HepG2 (cell line): ENCODE data around the gene GPR139. TPM values are rescaled to one million over a fixed set of nuclear protein-coding genes. Genes with fewer than 3 reads are reported as not detected.

ENCODE experiments used
- BCL6 ChIP-seq: IDR thresholded peaks from 2 replicates; pipeline ENCODE4 v1.6.1; 2016; ENCODE audit warnings: missing genetic modification reagents, missing compliant biosample characterization
- CREB3 ChIP-seq: sonication (generic); formaldehyde crosslinking; IDR thresholded peaks from 2 replicates; pipeline ENCODE4 v1.5.0; 2020; ENCODE audit warnings: missing genetic modification reagents
- ELF4 ChIP-seq: sonication (generic); formaldehyde crosslinking; IDR thresholded peaks from 2 replicates; pipeline ENCODE4 v1.5.0; 2020; ENCODE audit warnings: missing genetic modification reagents, mild to moderate bottlenecking, moderate library complexity, borderline replicate concordance
- GATAD1 ChIP-seq: IDR thresholded peaks from 2 replicates; pipeline ENCODE4 v1.6.1; 2016; ENCODE audit warnings: missing genetic modification reagents, missing compliant biosample characterization
- HNRNPL ChIP-seq: fragments of 200-400 bp; formaldehyde crosslinking; IDR thresholded peaks from 2 replicates; pipeline ENCODE4 v1.6.1; 2017; ENCODE audit warnings: mild to moderate bottlenecking, low read depth, low read length
- HOXA5 ChIP-seq: sonication (generic); formaldehyde crosslinking; IDR thresholded peaks from 2 replicates; pipeline ENCODE4 v1.4.0; 2020; ENCODE audit warnings: missing genetic modification reagents
- JDP2 ChIP-seq: sonication (generic); formaldehyde crosslinking; IDR thresholded peaks from 2 replicates; pipeline ENCODE4 v1.8.1; 2022; ENCODE audit warnings: missing genetic modification reagents, borderline replicate concordance
- KLF11 ChIP-seq: IDR thresholded peaks from 2 replicates; pipeline ENCODE4 v1.6.1; 2016; ENCODE audit warnings: missing compliant biosample characterization
- KLF6 ChIP-seq: IDR thresholded peaks from 2 replicates; pipeline ENCODE4 v1.8.0; 2016; ENCODE audit warnings: missing biosample characterization, missing genetic modification reagents
- MLX ChIP-seq: IDR thresholded peaks from 2 replicates; pipeline ENCODE4 v1.6.1; 2016
- MNT ChIP-seq: fragments of 450-650 bp; IDR thresholded peaks from 2 replicates; pipeline ENCODE4 v1.6.1; 2016
- MXD4 ChIP-seq: IDR thresholded peaks from 2 replicates; pipeline ENCODE4 v1.6.1; 2016; ENCODE audit warnings: mild to moderate bottlenecking, missing biosample characterization, missing genetic modification reagents
- NFYC ChIP-seq: IDR thresholded peaks from 2 replicates; pipeline ENCODE4 v1.6.1; 2016; ENCODE audit warnings: missing genetic modification reagents, missing compliant biosample characterization
- NKX3-1 ChIP-seq: sonication (generic); formaldehyde crosslinking; IDR thresholded peaks from 2 replicates; pipeline ENCODE4 v1.5.0; 2020; ENCODE audit warnings: missing genetic modification reagents
- PPARG ChIP-seq: conservative IDR thresholded peaks from 2 replicates; pipeline ENCODE4 v1.6.1; 2016; ENCODE audit warnings: missing biosample characterization, missing genetic modification reagents
- RXRA ChIP-seq: sonication (generic); formaldehyde crosslinking; IDR thresholded peaks from 2 replicates; pipeline ENCODE4 v1.5.1; 2020; ENCODE audit warnings: missing genetic modification reagents
- TCF7L2 ChIP-seq: IDR thresholded peaks from 2 replicates; pipeline ENCODE4 v1.6.1; 2011; ENCODE audit warnings: mild to moderate bottlenecking, low read depth, low read length, moderate library complexity
- TFDP1 ChIP-seq: IDR thresholded peaks from 2 replicates; pipeline ENCODE4 v1.6.1; 2016; ENCODE audit warnings: missing compliant biosample characterization, missing genetic modification reagents, borderline replicate concordance
- TOPORS ChIP-seq: sonication (generic); formaldehyde crosslinking; IDR thresholded peaks from 2 replicates; pipeline ENCODE4 v1.8.0; 2023; ENCODE audit warnings: mild to moderate bottlenecking, missing genetic modification reagents
- TRAFD1 ChIP-seq: sonication (generic); formaldehyde crosslinking; IDR thresholded peaks from 2 replicates; pipeline ENCODE4 v1.5.1; 2020; ENCODE audit warnings: missing genetic modification reagents, mild to moderate bottlenecking, borderline replicate concordance
- YY1 ChIP-seq: IDR thresholded peaks from 2 replicates; pipeline ENCODE4 v1.6.1; 2011; ENCODE audit warnings: low read length, low read depth, moderate library complexity, mild to moderate bottlenecking; ENCODE audit not compliant: insufficient read depth, insufficient replicate concordance
- ZNF275 ChIP-seq: sonication (generic); formaldehyde crosslinking; IDR thresholded peaks from 2 replicates; pipeline ENCODE4 v1.8.0; 2022; ENCODE audit warnings: missing genetic modification reagents, mild to moderate bottlenecking, inconsistent platforms, borderline replicate concordance
- ZNF460 ChIP-seq: sonication (generic); formaldehyde crosslinking; IDR thresholded peaks from 2 replicates; pipeline ENCODE4 v1.5.1; 2020; ENCODE audit warnings: missing genetic modification reagents, mild to moderate bottlenecking, borderline replicate concordance
- ZNF530 ChIP-seq: sonication (generic); formaldehyde crosslinking; IDR thresholded peaks from 2 replicates; pipeline ENCODE4 v1.5.0; 2020; ENCODE audit warnings: low read depth, mild to moderate bottlenecking, missing genetic modification reagents
- polyA plus RNA-seq, 8 experiments: library from polyadenylated mRNA; depleted of rRNA in 3 of 8; stranded (reverse) in 7 of 8; unstranded in 1 of 8; fragments of >200 nt; fragmentation: Illumina TruSeq in 4 of 8; extraction: Trizol in 4 of 8; gene quantifications; 2 replicates each; pipeline versions ENCODE4 v1.2.1 to v1.2.3, GENCODE V29; 2011 to 2016; ENCODE audit warnings: low read depth in 4 of 8, missing spikeins in 1 of 8, mixed read lengths in 1 of 8; ENCODE audit not compliant: insufficient read depth in 1 of 8
- total RNA-seq, 5 experiments: library from RNA; depleted of rRNA; stranded (reverse); fragments of >200 nt; fragmentation: Illumina TruSeq; extraction: Trizol; gene quantifications; 2 replicates each; pipeline ENCODE4 v1.2.3, GENCODE V29; 2016; ENCODE audit warnings: low read depth in 1 of 5

The GPR139 gene
- total and polyA plus RNA-seq, 2 of the 13 experiments (the other 11 are each of a cell fraction or from before 2014, with no cell fraction given): not detected

- TF ChIP-seq TOPORS (CRISPR knock-in tag): no peak
- no peak for TF ChIP-seq HOXA5 (CRISPR knock-in tag)
- no peak for TF ChIP-seq ELF4
- no peak for TF ChIP-seq MXD4 (CRISPR knock-in tag)
- TF ChIP-seq PPARG (CRISPR knock-in tag): no peak
- TF ChIP-seq MLX (CRISPR knock-in tag): peak; percentile 93
- no peak for TF ChIP-seq KLF11
- TF ChIP-seq TCF7L2: no peak
- no peak for TF ChIP-seq YY1
- no peak; the same call in 1 of the 2 replicates for TF ChIP-seq TFDP1 (CRISPR knock-in tag)
- peak; percentile 44 for TF ChIP-seq RXRA (CRISPR knock-in tag)
- TF ChIP-seq NFYC (CRISPR knock-in tag): no peak
- TF ChIP-seq ZNF530 (CRISPR knock-in tag): no peak
- no peak for TF ChIP-seq HNRNPL
- no peak for TF ChIP-seq CREB3 (CRISPR knock-in tag)
- no peak for TF ChIP-seq KLF6 (CRISPR knock-in tag)
- no peak for TF ChIP-seq GATAD1 (CRISPR knock-in tag)
- TF ChIP-seq BCL6 (CRISPR knock-in tag): no peak
- TF ChIP-seq JDP2: no peak
- TF ChIP-seq TRAFD1 (CRISPR knock-in tag): peak; percentile 56; the same call in 1 of the 2 replicates
- no peak for TF ChIP-seq ZNF275 (CRISPR knock-in tag)
- TF ChIP-seq MNT: no peak
- TF ChIP-seq ZNF460: no peak
- TF ChIP-seq NKX3-1 (CRISPR knock-in tag): no peak
Measured at GRCh38 chr16:20001856-20002707, 71.6 kb downstream of the GPR139 start (continued).
